Astrocyte (in vitro differentiated cells and primary cell): ENCODE data around the gene AP3B1. TPM values are rescaled to one million over a fixed set of nuclear protein-coding genes. Genes with fewer than 3 reads are reported as not detected.

Experiments
- DNase-seq: peaks from one replicate; pipeline ENCODE4 v3.0.0-alpha.2; 2010; ENCODE audit warnings: low read depth
- FAIRE-seq: peaks from 2 replicates; lab custom pipeline; 2011; peaks lifted over from hg19 to GRCh38; lab: Jason Lieb, UNC
- H2AFZ ChIP-seq: 2 replicates; pipeline ENCODE4 v1.6.0; 2012; ENCODE audit warnings: low read depth, low read length, inconsistent platforms
- H3K27ac ChIP-seq: 2 replicates; pipeline ENCODE4 v1.5.1; 2011; ENCODE audit warnings: low read depth, low read length, inconsistent platforms
- H3K27me3 ChIP-seq: 2 replicates; pipeline ENCODE4 v1.6.0; 2011; ENCODE audit warnings: low read length, inconsistent platforms; ENCODE audit not compliant: insufficient read depth
- H3K36me3 ChIP-seq: 2 replicates; pipeline ENCODE4 v1.5.1; 2011; ENCODE audit warnings: low read length, inconsistent platforms; ENCODE audit not compliant: insufficient read depth
- H3K4me1 ChIP-seq: 2 replicates; pipeline ENCODE4 v1.5.1; 2011; ENCODE audit warnings: low read length, inconsistent platforms; ENCODE audit not compliant: insufficient read depth
- H3K4me2 ChIP-seq: 2 replicates; pipeline ENCODE4 v1.6.0; 2012; ENCODE audit warnings: low read length, inconsistent platforms
- H3K4me3 ChIP-seq: 2 replicates; pipeline ENCODE4 v1.5.1; 2011; ENCODE audit warnings: low read depth, mild to moderate bottlenecking, low read length, inconsistent platforms; ENCODE audit not compliant: insufficient read depth
- H3K79me2 ChIP-seq: 2 replicates; pipeline ENCODE4 v1.6.0; 2012; ENCODE audit warnings: mild to moderate bottlenecking, low read length, inconsistent platforms; ENCODE audit not compliant: insufficient read depth
- H3K9ac ChIP-seq: 2 replicates; pipeline ENCODE4 v1.6.0; 2012; ENCODE audit warnings: mild to moderate bottlenecking, low read length, inconsistent platforms
- H3K9me3 ChIP-seq: 2 replicates; pipeline ENCODE4 v1.5.1; 2012; ENCODE audit warnings: low read depth, mild to moderate bottlenecking, low read length, inconsistent platforms; ENCODE audit not compliant: insufficient read depth
- H4K20me1 ChIP-seq: 2 replicates; pipeline ENCODE4 v1.6.0; 2012; ENCODE audit warnings: low read length, inconsistent platforms; ENCODE audit not compliant: insufficient read depth
- H3K27ac Mint-ChIP-seq: one replicate; pipeline ENCODE4 v1.8.0; 2021; ENCODE audit warnings: mild to moderate bottlenecking, mixed read lengths; ENCODE audit not compliant: unreplicated experiment
- H3K27me3 Mint-ChIP-seq: one replicate; pipeline ENCODE4 v1.8.0; 2021; ENCODE audit warnings: low read depth, mixed read lengths; ENCODE audit not compliant: unreplicated experiment
- H3K36me3 Mint-ChIP-seq: one replicate; pipeline ENCODE4 v1.8.0; 2021; ENCODE audit warnings: low read depth, mixed read lengths; ENCODE audit not compliant: unreplicated experiment
- H3K4me1 Mint-ChIP-seq: one replicate; pipeline ENCODE4 v1.8.0; 2021; ENCODE audit warnings: low read depth, mixed read lengths; ENCODE audit not compliant: unreplicated experiment
- H3K4me3 Mint-ChIP-seq: one replicate; pipeline ENCODE4 v1.8.0; 2021; ENCODE audit warnings: mild to moderate bottlenecking, moderate library complexity, mixed read lengths; ENCODE audit not compliant: unreplicated experiment
- H3K9me3 Mint-ChIP-seq: one replicate; pipeline ENCODE4 v1.8.0; 2021; ENCODE audit warnings: mild to moderate bottlenecking, mixed read lengths; ENCODE audit not compliant: unreplicated experiment
- EZH2 ChIP-seq: IDR thresholded peaks from 2 replicates; pipeline ENCODE4 v1.6.1; 2012; ENCODE audit warnings: mild to moderate bottlenecking, low read length, inconsistent platforms; ENCODE audit not compliant: insufficient read depth
- total RNA-seq: library from RNA; stranded (reverse); gene quantifications from 2 replicates; pipeline ENCODE4 v1.2.1, GENCODE V29; 2021
- TF ChIP-seq, protein P1 (sequence below): IDR thresholded peaks from 2 replicates; pipeline ENCODE4 v1.5.1; 2011; ENCODE audit warnings: low read depth, mild to moderate bottlenecking, inconsistent platforms, low read length, moderate library complexity; ENCODE audit not compliant: insufficient read depth

AP3B1 gene
- total RNA-seq, 1 donor from 2014 or later, result 64.8 TPM

DNA sequence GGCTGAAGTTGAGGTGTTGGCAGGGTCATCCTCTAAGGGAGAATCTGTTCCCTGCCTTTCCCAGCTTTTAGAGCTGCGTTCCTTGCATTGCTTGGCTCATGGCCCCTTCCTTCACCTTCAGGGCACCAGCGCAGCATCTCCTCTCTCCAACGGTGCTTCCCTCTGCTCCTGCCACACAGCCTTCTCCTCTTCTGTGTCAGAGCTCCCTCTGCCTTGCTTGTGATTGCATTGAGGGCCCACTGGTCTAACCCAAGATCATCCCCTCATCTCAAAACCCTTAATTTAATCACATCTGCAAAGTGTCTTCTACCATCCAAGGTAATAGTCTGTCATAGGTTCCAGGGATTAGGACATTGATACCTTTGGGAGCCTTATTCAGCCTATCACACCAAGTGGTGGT is 312.7 kb downstream of the AP3B1 start:
- H3K36me3 ChIP-seq, result no peaks in the 10 kb centered on the region
- no peak overlapping the region for H3K9ac ChIP-seq
- peaks cover 3% of the 10 kb centered on the region for H3K4me1 Mint-ChIP-seq
- H3K4me1 ChIP-seq, result no peaks in the 10 kb centered on the region
- H3K4me3 ChIP-seq, result no peak overlapping the region
- DNase-seq (no peak), FAIRE-seq (no peak)
- no peak overlapping the region for H3K4me3 Mint-ChIP-seq
- no peaks in the 10 kb centered on the region for H3K79me2 ChIP-seq
- peaks cover 27% of the 10 kb centered on the region for H3K27me3 Mint-ChIP-seq
- H3K27me3 ChIP-seq, result peaks cover 29% of the 10 kb centered on the region
- no peaks in the 10 kb centered on the region for H3K9me3 ChIP-seq
- peaks cover 2% of the 10 kb centered on the region for H3K36me3 Mint-ChIP-seq
- no peak overlapping the region for H3K27ac ChIP-seq
- H3K27ac Mint-ChIP-seq, result no peak overlapping the region
- H2AFZ ChIP-seq, result no peak overlapping the region
- H3K4me2 ChIP-seq, result no peak overlapping the region
- H3K9me3 Mint-ChIP-seq, result peaks cover 5% of the 10 kb centered on the region
- no peaks in the 10 kb centered on the region for H4K20me1 ChIP-seq
- TF ChIP-seq, protein P1, sequence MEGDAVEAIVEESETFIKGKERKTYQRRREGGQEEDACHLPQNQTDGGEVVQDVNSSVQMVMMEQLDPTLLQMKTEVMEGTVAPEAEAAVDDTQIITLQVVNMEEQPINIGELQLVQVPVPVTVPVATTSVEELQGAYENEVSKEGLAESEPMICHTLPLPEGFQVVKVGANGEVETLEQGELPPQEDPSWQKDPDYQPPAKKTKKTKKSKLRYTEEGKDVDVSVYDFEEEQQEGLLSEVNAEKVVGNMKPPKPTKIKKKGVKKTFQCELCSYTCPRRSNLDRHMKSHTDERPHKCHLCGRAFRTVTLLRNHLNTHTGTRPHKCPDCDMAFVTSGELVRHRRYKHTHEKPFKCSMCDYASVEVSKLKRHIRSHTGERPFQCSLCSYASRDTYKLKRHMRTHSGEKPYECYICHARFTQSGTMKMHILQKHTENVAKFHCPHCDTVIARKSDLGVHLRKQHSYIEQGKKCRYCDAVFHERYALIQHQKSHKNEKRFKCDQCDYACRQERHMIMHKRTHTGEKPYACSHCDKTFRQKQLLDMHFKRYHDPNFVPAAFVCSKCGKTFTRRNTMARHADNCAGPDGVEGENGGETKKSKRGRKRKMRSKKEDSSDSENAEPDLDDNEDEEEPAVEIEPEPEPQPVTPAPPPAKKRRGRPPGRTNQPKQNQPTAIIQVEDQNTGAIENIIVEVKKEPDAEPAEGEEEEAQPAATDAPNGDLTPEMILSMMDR, result no peak
- TF ChIP-seq EZH2, result no peak

DNA sequence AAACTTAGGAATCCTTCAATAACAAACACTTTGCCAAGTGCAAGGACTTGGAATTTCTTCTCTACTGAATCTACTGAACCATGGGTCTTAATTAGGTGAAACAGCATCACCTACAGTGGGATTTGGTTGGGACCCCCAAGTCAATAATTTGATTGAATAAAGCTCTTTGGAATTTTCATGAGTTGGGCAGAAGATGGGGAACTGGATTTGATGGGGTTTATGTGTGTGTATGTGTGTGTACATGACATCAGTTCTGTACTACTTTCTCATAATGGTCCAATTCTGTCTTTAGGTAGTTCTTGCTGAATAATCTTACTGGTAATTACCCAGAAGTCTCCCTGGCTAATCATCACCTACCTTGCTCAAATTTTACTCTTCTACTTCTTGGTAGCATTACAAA is 319.9 kb downstream of the AP3B1 start:
- no peak for DNase-seq
- peaks cover 53% of the 10 kb centered on the region for H3K27me3 Mint-ChIP-seq
- H3K27ac ChIP-seq, result no peak overlapping the region
- no peaks in the 10 kb centered on the region for H3K79me2 ChIP-seq
- H3K9me3 ChIP-seq, result no peaks in the 10 kb centered on the region
- H3K4me1 Mint-ChIP-seq, result peaks cover 6% of the 10 kb centered on the region
- no peak overlapping the region for H2AFZ ChIP-seq
- FAIRE-seq, result no peak
- H3K36me3 ChIP-seq, result no peaks in the 10 kb centered on the region
- no peak overlapping the region for H3K9ac ChIP-seq
- no peak overlapping the region for H3K27ac Mint-ChIP-seq
- H3K4me2 ChIP-seq, result no peak overlapping the region
- H4K20me1 ChIP-seq, result no peaks in the 10 kb centered on the region
- no peaks in the 10 kb centered on the region for H3K4me1 ChIP-seq
- no peaks in the 10 kb centered on the region for H3K36me3 Mint-ChIP-seq
- TF ChIP-seq, protein P1, result no peak
- TF ChIP-seq EZH2, result no peak
- no peak overlapping the region for H3K4me3 Mint-ChIP-seq
- no peak overlapping the region for H3K4me3 ChIP-seq
- H3K9me3 Mint-ChIP-seq, result peaks cover 2% of the 10 kb centered on the region
- peaks cover 57% of the 10 kb centered on the region for H3K27me3 ChIP-seq

DNA sequence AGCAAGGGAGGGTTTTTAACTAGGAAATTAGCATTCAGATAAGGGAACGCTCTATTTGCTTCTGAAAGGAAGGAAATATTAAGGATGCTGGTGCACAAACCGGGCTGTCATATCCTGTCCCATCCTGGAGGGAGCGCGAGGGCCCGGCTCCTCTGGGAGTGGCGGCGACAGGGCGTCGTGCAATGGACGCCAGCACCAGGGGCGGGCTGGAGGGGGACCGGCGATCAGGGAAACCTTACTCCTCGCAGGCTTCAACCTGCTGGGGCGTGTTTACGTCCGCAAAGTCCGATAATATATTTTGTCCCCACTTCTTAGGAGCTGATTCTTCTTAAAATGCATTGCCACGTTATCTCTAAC is 321.3 kb downstream of the AP3B1 start:
- no peaks in the 10 kb centered on the region for H3K4me1 ChIP-seq
- H3K4me3 ChIP-seq, result peak overlapping the region; percentile 30
- H3K9me3 ChIP-seq, result no peaks in the 10 kb centered on the region
- no peaks in the 10 kb centered on the region for H3K36me3 ChIP-seq
- H3K27ac Mint-ChIP-seq, result no peak overlapping the region
- FAIRE-seq (no peak), DNase-seq (no peak)
- H3K4me3 Mint-ChIP-seq, result peak overlapping the region; percentile 22
- H3K27ac ChIP-seq, result no peak overlapping the region
- no peaks in the 10 kb centered on the region for H4K20me1 ChIP-seq
- peak overlapping the region; percentile 80 for H3K4me2 ChIP-seq
- no peak overlapping the region for H3K9ac ChIP-seq
- peaks cover 61% of the 10 kb centered on the region for H3K27me3 ChIP-seq
- peaks cover 2% of the 10 kb centered on the region for H3K9me3 Mint-ChIP-seq
- TF ChIP-seq, protein P1, result no peak
- TF ChIP-seq EZH2, result no peak
- peaks cover 6% of the 10 kb centered on the region for H3K4me1 Mint-ChIP-seq
- H3K79me2 ChIP-seq, result no peaks in the 10 kb centered on the region
- no peaks in the 10 kb centered on the region for H3K36me3 Mint-ChIP-seq
- peaks cover 57% of the 10 kb centered on the region for H3K27me3 Mint-ChIP-seq
- peak overlapping the region; percentile 63 for H2AFZ ChIP-seq
